ENCODE data around the gene TRAM2.

- no peak for TF ChIP-seq CTCF (IDR thresholded peaks at IDR 0.05)
- TF ChIP-seq EP300 (IDR thresholded peaks at IDR 0.05), result no peak
Observed at GRCh38 chr6:52504782-52505136, 72.1 kb downstream of the TRAM2 start.
